NCI-H345 (cell line): ENCODE results near the gene ELF4.
"Not testable (repeated sequence)": the region's sequence is repeated elsewhere in the genome, so short reads cannot be mapped to it uniquely, and the experiment has no call there.

ENCODE experiments used
- DNase-seq: peaks from one replicate; lab custom pipeline; 2025; lab: John Stamatoyannopoulos, UW

ELF4 gene

GRCh38 chrX:130110379-130111219, at the start of gene ELF4:
Gene ELF4, minus strand, starts transcription at chrX:130110497. Its CDS starts 29,167 bp downstream, at chrX:130081330.
- peak; percentile 25 for DNase-seq

DNA sequence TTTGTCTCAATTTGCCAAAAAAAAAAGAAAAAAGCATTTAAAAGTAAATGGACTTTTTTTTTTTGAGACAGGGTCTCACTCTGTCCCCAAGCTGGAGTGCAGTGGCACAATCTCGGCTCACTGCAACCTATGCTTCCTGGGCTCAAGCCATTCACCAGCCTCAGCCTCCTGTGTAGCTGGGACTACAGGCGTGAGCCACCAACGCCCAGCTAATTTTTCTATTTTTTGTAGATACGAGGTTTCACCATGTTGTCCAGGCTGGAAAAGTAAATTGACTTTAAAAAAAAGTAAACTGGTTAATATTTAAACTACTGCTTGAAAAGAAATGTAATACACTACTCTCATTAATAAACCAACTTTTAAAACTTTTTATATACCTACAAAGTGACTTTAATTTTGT, 49.5 kb upstream of the ELF4 start:
- DNase-seq, result no peak

DNA sequence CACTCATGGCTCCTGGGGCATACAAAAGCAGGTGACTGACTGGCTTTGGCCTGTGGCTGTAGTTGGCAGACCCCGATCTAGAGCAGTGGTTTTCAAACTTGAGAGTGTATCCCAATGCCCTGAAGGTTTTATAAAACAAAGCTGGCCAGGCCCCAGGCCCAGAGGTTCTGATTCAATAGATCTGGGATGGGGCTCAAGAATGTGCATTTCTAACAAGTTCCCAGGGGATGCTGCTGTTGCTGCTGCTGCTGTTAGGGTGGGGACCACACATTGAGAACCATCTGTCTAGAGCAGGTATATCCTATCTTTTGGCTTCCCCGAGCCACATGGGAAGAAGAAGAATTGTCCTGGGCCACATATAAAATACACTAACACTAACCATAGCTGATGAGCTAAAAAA, 48.0 kb upstream of the ELF4 start:
- DNase-seq, result no peak

- DNase-seq, result no peak
Measured at GRCh38 chrX:130155564-130155963, 45.3 kb upstream of the ELF4 start.

DNA sequence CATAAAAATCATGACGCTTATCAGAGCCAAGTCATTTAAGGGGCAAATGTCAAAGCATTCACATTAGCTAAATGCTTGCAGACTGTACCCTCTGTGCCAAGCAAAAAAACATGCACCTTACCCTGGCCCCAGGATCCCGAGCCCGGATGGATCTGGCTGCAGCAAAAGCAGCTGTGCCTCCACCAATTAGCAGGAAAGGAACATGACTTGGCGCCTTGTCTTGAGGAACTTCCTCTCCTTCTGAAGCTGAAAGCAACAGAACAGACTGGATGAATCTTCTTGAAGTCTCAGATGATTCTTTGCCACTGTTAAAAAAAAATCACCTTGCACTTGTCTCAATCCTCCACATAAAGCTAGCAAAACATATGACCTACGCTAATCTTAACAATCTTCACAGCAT, 37.3 kb upstream of the ELF4 start:
- DNase-seq, result no peak

DNA sequence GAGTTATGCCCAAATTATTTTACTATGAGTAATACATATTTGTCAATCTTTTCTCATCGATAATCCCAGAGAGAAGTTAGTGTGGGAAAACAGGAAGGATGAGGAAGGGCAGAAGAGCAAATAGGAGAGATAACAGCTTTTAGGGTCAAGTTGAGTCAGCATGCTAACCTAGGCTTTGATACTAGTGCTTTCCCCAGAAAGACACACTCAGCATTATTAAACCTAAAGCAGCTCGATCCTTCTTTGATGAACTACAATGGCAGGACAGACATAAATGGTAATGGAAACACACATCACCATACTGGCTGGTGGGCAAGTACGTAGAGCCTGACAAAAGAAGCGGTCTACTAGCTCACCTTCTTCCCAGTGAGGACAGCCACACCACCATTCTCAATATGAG, 34.8 kb upstream of the ELF4 start:
- no peak for DNase-seq

DNA sequence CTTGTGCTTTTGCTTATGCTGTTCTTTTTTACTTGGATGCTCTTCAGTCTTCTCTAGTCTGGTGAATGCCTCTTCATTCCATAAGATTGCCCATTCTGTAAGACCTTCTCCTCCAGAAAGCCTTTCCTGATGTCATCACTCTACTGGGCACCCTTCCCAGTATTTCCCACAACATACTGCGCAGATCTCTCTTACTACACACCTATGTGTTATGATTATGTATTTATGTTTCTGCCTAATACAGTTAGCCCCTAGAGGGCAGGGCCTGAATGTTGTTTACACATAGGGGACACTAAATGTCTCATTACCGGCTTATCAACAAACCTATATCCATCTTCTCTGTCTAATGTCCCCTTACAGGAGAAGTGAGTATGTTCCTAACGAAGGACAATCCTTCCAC, 34.2 kb upstream of the ELF4 start:
- no peak for DNase-seq

DNA sequence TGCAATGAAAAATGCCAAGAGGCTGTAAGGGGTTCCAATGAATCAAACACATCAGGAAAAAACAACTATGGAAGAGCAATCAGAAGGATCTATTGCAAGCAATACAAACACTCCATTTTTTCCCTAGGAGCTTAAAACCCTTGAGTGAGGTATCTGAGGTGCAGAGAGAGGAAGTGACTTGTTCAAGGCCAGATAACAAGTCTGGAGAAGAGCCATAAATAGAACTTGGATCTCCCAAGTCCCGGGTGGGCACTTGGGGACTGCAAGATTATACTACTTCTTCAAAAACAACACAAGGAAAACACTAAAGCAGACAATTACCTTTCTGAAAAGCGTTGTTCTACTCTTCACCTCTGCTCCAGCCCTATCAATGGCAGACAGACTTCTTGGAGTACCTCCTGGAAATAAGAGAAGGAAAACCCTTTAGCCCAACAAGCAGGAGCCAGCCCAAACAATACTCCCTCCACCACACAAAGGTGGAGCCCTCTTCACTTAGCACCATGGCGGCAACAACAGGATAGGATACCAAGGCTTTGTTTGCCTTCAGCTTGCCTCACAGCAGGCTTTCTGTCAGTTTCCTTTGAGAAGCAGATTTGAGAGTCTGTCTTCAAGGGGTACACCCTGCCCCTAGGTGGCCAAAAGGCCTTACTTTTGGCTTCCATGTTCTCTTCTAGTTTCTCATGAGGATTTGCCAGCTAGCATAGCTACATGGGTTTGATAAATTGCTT, 29.3 kb upstream of the ELF4 start:
- peak; percentile 24 for DNase-seq

DNA sequence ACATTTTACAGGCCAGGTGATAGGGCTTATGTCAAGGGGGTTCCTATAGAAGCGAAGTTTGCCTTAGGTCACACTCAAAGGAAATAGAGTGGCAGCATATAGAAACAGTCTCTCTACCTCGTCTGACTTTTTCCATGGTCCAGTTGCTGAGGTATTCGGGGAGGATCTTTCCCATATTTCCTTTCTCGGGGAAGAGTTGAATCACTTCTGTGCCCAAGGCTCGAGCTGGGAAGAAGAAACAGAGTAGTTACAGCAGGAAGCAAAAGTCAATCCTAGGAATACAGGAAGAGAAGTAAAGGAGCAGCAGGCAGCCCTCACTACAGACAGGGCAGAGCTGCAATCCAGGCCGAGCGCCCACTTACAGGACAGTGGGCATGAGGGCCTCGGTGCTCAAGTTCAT, 26.7 kb upstream of the ELF4 start:
- DNase-seq, result no peak

- no peak for DNase-seq
Measured at GRCh38 chrX:130136496-130136895, 26.2 kb upstream of the ELF4 start.

GRCh38 chrX:130130990-130131389, 20.7 kb upstream of the ELF4 start:
- DNase-seq, result no peak

- no peak for DNase-seq
Measured at GRCh38 chrX:130125091-130125874, 15.0 kb upstream of the ELF4 start.

DNA sequence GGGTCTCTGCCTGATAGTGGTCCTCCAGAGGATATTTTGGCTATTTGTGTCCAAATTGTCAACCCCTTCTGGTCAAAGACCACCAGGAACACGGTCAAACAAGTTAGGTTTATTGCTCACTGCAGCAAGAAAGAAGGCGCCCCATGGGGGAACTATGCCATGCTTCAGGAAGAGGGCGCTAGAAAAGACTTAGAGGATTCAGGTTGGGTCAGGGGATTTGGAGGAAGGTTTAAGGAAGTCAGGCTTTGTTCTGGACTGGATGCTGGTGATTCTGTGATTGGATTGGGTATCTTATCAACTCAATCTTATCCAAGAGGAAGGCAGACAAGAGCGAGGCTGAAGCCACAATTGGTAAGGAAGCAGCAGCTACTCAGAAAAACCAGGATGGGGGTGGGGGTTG, 14.3 kb upstream of the ELF4 start:
- DNase-seq, result no peak

DNA sequence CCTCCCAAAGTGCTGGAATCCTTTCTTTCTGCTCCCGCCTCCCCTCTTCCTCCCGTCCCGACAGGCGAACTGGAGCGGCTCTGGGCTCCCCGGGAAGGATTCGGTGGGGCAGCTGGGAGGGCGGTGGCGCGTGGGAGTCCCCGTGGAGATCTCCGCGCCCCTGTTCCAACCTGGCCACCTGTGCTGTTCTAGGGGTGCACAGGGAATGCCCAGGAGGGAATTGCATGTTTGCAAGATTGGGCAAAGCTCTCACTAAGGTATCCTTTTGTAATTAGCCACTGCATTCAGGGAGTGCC, 11.2 kb upstream of the ELF4 start:
- DNase-seq, result no peak

- DNase-seq, result peak; percentile 44
Measured at GRCh38 chrX:130120746-130121504, 10.6 kb upstream of the ELF4 start.

DNA sequence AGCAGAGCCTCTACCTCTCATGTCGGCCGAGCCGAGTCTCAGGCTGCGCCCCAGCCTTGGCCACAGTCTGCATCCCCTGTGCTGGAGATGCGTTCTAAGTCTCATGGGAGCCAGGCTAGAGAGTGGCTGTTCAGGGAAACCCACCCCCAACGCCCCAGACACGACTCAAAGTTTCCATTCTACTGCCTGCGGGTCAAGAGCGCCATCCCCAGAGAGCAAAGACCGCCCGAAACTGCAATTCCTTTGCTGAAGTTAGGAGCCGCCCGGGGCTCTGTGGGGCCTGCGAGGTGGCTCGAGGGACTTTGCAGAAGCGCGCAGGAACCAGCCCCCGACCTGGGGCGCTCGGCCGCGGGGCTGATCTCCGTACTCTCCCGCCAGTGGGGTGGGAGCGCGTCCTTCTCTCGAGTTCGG, 10.0 kb upstream of the ELF4 start:
- DNase-seq, result no peak

- no peak for DNase-seq
Measured at GRCh38 chrX:130119312-130119898, 9.1 kb upstream of the ELF4 start.

DNA sequence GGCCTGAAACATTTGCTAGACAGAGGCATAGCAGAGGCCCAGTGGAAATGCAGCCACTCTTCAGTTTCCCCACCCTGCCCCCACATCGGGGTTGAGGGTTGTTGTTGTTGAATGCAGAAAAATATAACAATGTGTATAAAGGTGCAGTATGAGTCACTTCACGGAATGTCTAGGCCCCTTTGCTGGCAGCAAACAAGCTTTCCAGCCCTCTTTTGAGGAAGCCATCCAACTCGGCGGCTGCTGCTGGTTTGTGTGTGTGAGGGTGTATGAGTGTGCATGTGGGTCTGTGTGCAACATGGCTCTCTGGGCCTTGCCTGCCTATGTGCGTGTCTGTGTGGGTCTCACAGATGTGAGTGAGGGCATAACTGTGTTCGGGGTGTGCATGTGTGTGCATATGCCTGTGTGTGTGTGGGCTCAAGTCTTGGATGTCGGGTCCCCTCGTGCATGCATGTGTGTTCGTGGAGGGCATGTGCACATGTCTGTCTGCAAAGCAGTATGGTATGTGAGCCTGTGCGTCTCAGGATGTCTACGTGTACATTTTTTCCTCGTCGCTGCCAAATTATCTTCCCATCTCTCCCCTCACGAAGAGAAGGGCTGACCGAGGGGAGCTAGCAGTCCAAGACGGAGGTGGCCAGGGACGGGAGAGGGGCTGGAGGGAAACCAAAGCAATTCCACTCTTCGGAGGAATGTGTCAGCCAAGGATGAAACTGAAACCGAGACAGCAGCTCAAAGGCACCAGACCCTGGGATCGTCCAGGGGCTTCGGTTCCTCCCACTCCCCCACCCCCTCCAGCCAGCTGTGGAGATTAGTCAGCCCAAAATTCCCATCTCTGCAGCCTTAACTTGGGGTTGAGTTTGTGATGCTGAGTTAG, 8.4 kb upstream of the ELF4 start:
- no peak for DNase-seq

- DNase-seq, result no peak
Measured at GRCh38 chrX:130117166-130117565, 6.9 kb upstream of the ELF4 start.

DNA sequence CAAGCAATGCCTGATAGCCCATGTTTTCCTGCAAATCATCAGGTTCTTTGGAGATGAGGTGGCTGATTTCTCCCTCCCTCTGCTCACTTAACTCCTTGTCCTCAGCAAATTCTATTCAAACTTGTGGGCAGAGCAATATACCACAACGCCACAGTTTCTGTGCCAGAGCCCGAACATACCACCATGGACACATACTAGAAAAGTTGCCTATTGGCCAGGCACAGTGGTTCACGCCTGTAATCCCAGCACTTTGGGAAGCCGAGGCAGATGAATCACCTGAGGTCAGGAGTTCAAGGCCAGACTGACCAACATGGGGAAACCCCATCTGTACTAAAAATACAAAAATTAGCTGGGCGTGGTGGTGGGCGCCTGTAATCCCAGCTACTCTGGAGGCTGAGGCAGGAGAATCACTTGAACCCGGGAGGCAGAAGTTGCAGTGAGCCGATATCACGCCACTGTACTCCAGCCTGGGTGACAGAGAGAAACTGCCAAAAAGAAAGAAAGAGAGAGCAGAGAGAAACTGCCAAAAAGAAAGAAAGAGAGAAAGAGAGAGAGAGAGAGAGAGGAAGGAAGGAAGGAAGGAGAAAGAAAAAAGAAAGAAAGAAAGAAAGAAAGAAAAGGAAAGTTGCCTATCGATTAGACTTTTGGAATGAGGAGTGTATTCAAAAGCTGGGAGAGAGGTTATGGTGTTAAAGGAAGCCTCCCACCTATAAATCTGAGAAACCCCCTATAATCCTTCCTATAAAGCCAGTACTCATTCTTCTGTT, 5.0 kb upstream of the ELF4 start:
- not testable (repeated sequence) for DNase-seq
